Stimulated activated naive CD8-positive, alpha-beta T cell treated with anti-CD3 and anti-CD28 coated beads, Interleukin-15, amount 100 ng/mL, for 72 hours (primary cell): ENCODE data around the gene BDKRB1.

ENCODE experiments used
- ATAC-seq: fragments of 150-1000 bp; cut with Tn5 transposase; 2 replicates; pipeline ENCODE4 v1.10.0; 2021; ENCODE audit warnings: mild to moderate bottlenecking, moderate library complexity
- DNase-seq, 2 donors: peaks; one replicate each; pipeline ENCODE4 v3.0.0; 2021 to 2022
- H3K27ac Mint-ChIP-seq, 2 donors: one replicate each; pipeline ENCODE4 v1.8.0; 2022; ENCODE audit warnings: mild to moderate bottlenecking in 2 of 2, mixed read lengths in 2 of 2, moderate library complexity in 2 of 2
- H3K27me3 Mint-ChIP-seq: one replicate; pipeline ENCODE4 v1.8.0; 2022; ENCODE audit warnings: mixed read lengths
- H3K4me1 Mint-ChIP-seq: one replicate; pipeline ENCODE4 v1.8.0; 2022; ENCODE audit warnings: mild to moderate bottlenecking, mixed read lengths
- H3K4me3 Mint-ChIP-seq, 2 donors: one replicate each; pipeline ENCODE4 v1.8.0; 2022; ENCODE audit warnings: mild to moderate bottlenecking in 2 of 2, mixed read lengths in 2 of 2, moderate library complexity in 1 of 2
- H3K9me3 Mint-ChIP-seq, 2 donors: one replicate each; pipeline ENCODE4 v1.8.0; 2022; ENCODE audit warnings: mixed read lengths in 2 of 2

Gene BDKRB1

DNA sequence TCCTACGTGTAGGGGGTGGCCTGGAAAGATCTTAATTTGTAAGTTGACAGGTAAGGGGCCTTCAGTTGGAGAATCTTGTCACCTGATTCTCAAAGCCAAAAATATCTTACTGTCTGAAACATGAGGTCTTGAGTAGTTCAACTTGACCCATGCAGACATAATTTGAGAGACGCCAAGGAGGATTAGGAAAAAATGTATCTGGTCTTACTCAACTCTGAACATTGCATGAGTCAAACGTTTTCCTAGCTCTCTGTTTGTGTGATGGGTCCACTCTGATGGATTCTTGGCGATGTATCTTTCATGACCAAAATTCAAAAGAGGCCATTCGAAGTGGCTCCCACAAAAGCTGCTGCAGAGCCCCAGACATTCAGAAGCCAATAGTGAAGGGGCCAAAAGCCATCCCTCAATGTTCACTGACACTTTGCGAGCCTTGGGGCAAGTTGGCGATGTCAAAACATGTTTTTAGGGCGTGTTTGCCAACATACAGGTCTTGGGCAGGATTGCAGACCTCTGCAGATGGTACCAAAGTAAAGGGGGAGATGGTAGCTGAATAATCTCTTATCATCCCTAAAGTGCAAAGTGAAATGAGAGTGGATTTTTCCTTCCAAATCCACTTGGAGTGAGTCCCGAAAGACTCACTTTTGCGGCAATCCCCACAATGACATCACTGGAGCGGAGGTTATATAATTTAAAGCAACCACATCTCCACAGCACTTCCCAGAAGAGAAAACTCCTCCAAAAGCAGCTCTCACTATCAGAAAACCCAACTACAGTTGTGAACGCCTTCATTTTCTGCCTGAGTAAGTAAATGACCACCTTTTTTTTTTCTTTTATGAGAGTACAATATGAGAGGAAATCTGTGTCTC lies at the start of gene BDKRB1:
BDKRB1 (plus strand) TSS at position 710 of the 866 bp plus-strand sequence. CDS start 7,473 bp downstream, outside the sequence.
- Mint-ChIP-seq H3K9me3 (no peaks in the 10 kb centered on the region), H3K4me1 (no peaks in the 10 kb centered on the region), H3K4me3 (no peak within 1 kb of the TSS), H3K27me3 (peaks cover 62% of the 10 kb centered on the region), H3K27ac (peak within 1 kb of the TSS in 1 of 2 donors; percentile 83)
- DNase-seq (no peak), ATAC-seq (no peak)

DNA sequence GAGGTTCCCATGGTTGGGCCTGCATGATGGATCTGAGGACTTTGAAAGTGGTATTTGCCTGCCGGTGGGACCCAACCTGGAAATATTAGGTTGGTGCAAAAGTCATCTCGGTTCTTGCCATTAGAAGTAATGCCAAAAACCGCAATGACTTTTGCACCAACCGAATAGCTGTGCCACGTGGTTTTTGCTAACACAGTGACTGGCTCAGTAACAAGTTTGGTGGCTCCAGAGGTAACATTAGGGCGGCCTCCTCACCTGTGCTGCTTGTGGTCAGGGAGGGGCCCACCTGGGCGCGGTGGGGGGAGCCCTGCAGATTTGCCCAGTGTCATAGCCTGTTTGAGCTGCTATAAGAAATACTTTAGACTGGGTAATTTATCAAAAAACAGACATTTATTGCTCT lies 49.5 kb upstream of the BDKRB1 start:
- Mint-ChIP-seq H3K9me3 (no peaks in the 10 kb centered on the region), H3K27me3 (peaks cover 71% of the 10 kb centered on the region), H3K27ac (no peak overlapping the region), H3K4me1 (peaks cover 16% of the 10 kb centered on the region), H3K4me3 (no peak overlapping the region)
- DNase-seq (no peak), ATAC-seq (no peak)

DNA sequence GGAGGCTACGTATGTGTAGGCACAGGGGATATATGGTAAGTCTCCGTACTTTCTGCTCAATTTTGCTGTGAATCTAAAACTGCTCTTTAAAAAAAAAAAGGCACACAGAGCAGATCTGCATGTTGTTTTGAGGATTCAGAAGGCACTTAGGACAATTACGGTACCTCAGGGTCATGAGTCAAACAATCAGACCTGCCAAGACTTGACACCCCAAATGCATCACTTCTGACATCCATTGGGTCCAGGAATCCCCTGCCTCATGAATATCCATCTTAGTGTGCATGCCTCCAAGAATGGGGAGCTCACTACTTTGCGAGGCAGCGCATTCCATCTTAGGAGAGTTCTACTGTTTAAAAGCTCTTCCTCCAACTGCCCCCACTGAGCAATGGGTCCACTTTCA lies 48.3 kb upstream of the BDKRB1 start:
- peaks cover 61% of the 10 kb centered on the region for H3K27me3 Mint-ChIP-seq

DNA sequence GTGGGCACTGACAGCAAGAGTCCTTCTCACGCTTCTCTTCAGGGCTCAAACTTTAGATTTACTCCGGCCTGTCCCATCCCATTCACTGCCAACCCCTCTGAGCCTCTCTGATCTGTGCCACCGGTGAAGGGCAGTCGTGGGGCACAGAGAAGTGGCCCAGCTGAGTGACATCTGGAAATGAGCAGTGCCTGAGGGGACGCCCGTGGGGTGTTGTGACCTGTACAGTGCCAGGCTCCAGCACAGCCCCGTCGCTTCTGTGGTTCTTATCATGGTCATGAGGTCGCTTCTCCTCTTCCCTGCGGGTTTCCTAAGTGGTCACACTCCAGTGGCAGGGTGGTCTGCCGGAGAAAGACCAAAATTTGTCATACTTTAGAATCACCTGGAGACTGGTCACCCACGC lies 47.3 kb upstream of the BDKRB1 start:
- Mint-ChIP-seq H3K4me1 (peaks cover 16% of the 10 kb centered on the region), H3K27ac (no peak overlapping the region), H3K4me3 (no peak overlapping the region), H3K9me3 (peaks cover 5 to 18% of the 10 kb centered on the region in 2 donors), H3K27me3 (peaks cover 56% of the 10 kb centered on the region)
- ATAC-seq (no peak), DNase-seq (no peak)

More for the DNA sequence above, 48.3 kb upstream of the BDKRB1 start:
- Mint-ChIP-seq H3K4me3 (no peak overlapping the region), H3K27ac (no peak overlapping the region), H3K4me1 (peaks cover 16% of the 10 kb centered on the region), H3K9me3 (peaks cover 5 to 10% of the 10 kb centered on the region in 2 donors)
- ATAC-seq = no peak
- no peak for DNase-seq

DNA sequence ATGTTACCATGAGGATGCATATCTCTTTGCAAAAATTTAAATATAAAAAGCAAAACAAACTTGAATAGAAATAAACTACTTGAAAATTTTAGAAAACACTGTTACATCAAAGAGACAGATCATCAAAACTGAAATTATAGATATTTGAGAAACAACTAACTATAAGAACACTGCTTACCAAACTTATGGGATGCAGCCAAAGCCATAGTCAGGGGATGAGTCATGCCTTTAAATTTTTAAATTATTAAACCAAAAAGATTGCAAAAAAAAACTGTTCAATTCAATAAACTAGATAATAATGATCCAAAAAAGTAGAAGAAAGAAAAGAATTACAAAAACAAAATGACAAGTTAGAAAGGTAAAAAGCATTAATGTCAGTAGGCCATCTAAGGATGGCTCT lies 43.9 kb upstream of the BDKRB1 start:
- ATAC-seq (no peak), DNase-seq (no peak)
- Mint-ChIP-seq H3K9me3 (peaks cover 5 to 18% of the 10 kb centered on the region in 2 donors), H3K4me1 (no peaks in the 10 kb centered on the region), H3K27me3 (peaks cover 39% of the 10 kb centered on the region), H3K27ac (peak overlapping the region in 1 of 2 donors; percentile 68), H3K4me3 (no peak overlapping the region)

DNA sequence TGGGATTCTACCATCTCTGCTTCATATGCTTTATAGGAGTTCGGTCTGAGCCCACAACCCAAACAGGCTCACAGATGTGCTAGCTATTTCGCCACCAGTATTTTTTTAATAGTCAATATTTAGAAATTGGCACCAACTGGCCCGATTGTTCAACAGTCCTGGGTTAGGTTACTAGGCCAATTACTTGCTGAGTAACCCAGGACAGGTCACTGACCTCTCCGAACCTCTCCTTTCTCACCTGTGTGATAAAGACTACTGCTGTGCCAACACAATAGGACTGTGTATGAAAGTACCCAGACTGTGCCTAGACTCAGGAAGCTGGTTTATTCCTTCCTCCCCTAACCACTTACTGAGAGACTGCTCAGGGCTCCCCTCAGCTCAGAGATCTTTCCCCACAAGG lies 43.1 kb upstream of the BDKRB1 start:
- H3K4me3 Mint-ChIP-seq = no peak overlapping the region
- H3K9me3 Mint-ChIP-seq = peaks cover 5 to 18% of the 10 kb centered on the region in 2 donors
- no peaks in the 10 kb centered on the region for H3K4me1 Mint-ChIP-seq
- DNase-seq (no peak), ATAC-seq (no peak)
- peaks cover 34% of the 10 kb centered on the region for H3K27me3 Mint-ChIP-seq
- no peak overlapping the region for H3K27ac Mint-ChIP-seq

DNA sequence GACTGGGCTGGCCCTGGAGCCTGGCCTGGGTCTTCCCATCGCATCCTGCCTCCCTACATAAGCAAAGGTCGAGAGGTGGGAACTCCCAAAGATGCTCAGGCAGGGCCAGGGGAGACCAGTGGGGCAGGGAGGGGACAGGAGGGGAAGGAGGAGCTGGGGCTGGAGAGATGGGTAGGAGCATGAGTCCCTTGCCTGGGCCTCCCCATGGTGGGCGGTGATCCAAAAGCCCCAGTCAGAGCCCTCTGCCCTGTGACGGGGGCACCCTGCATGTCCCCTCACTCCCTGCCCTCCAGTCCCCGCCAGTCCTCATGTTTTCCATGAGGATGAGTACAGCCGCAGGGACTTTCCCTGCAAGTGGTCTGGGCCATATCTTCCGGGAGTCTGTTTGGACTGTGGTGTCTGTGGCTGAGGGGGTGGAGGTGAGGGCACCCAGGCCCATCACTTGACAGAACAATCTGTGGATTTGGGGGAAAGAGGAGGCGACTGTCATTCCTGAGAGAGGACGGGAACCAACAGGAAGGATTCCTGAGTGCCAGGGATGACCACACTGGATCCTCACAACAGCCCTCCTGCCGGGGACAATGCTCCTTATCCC lies 42.0 kb upstream of the BDKRB1 start:
- Mint-ChIP-seq H3K27ac (peak overlapping the region in 1 of 2 donors; percentile 80), H3K27me3 (peaks cover 23% of the 10 kb centered on the region), H3K4me1 (no peaks in the 10 kb centered on the region), H3K4me3 (no peak overlapping the region), H3K9me3 (peaks cover 5 to 18% of the 10 kb centered on the region in 2 donors)
- no peak for DNase-seq
- ATAC-seq = peak; percentile 40

DNA sequence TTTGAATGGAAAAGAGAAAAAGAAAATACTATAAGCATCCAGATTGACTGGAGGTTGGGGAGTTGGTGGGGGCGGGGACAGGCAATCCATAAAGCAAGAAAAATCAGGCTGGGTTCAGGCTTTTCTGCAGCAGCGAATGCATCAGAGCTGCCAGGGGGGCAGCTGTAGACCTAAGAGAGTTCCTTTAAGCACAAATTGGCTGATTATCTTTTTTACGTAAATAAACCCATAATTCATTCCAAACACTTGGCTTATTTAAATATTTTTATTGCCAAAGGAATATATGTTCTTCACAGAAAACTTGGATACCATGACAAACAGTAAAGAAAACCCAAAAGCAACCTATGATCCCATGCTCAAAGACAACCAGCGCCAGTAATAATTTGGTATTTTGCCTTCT lies 41.2 kb upstream of the BDKRB1 start:
- no peak for DNase-seq
- ATAC-seq = no peak
- Mint-ChIP-seq H3K9me3 (peaks cover 5 to 18% of the 10 kb centered on the region in 2 donors), H3K27ac (no peak overlapping the region), H3K4me1 (no peaks in the 10 kb centered on the region), H3K4me3 (no peak overlapping the region), H3K27me3 (peaks cover 26% of the 10 kb centered on the region)

DNA sequence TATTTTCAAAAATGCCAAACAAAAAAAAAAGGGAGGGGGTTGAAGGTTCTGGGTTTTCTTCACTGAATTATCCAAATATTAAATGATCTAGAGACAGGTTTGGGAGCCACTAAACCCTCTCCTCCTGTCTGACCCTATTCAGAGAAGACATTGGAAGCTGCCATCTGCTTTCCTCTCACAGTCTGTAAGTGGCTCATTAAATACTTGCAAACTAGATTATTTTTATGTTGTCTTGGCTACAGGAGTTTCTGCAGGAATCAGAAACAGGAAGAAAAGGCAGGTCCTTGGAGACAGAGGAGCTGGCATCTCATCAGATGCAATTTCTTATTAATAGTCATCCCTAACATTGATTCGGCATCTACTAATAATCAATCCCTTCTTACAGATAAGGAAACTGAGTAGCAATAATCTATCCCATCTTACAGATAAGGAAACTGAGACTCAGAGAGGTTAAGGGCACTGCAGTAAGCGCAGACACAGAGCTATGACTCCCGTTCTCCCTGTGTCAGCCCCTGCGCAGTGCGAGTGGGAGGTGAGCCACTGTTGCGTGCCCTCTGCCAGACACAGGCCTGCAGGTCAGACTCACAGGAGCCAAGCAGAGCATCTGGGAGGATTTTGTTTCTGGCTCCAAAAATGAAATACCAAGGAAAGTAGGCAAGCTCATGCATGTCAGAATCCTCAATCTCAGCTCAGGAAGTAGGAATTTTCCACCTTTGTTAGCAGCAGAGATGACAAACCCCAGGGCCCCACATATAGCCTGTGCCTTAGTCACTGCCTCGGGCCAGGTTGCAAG lies 40.4 kb upstream of the BDKRB1 start:
- H3K4me3 Mint-ChIP-seq = no peak overlapping the region
- H3K27ac Mint-ChIP-seq = no peak overlapping the region

DNA sequence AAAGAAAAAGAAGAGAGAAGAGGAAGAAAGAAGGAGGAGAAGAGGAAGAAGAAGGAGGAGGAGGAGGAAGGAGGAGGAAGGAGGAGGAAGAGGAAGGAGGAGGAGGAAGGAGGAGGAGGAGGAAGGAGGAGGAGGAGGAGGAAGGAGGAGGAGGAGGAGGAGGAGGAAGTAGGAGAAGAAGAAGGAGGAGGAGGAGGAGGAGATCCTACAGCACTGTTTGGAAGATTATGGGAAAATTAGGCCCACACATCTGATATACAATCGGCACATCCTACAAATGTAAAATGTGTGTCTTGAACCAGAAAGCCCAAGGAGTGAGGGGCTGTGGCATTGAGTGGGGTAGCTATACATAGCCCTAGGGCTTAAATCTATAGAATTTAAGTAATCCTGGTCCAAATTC lies 39.4 kb upstream of the BDKRB1 start:
- DNase-seq (no peak), ATAC-seq (no peak)
- H3K27ac Mint-ChIP-seq = no peak overlapping the region
- no peak overlapping the region for H3K4me3 Mint-ChIP-seq
- peaks cover 5 to 18% of the 10 kb centered on the region in 2 donors for H3K9me3 Mint-ChIP-seq
- H3K27me3 Mint-ChIP-seq = peaks cover 36% of the 10 kb centered on the region
- no peaks in the 10 kb centered on the region for H3K4me1 Mint-ChIP-seq

More for the DNA sequence above, 40.4 kb upstream of the BDKRB1 start:
- ATAC-seq = no peak
- Mint-ChIP-seq H3K4me1 (no peaks in the 10 kb centered on the region), H3K9me3 (peaks cover 5 to 18% of the 10 kb centered on the region in 2 donors), H3K27me3 (peaks cover 34% of the 10 kb centered on the region)
- no peak for DNase-seq

DNA sequence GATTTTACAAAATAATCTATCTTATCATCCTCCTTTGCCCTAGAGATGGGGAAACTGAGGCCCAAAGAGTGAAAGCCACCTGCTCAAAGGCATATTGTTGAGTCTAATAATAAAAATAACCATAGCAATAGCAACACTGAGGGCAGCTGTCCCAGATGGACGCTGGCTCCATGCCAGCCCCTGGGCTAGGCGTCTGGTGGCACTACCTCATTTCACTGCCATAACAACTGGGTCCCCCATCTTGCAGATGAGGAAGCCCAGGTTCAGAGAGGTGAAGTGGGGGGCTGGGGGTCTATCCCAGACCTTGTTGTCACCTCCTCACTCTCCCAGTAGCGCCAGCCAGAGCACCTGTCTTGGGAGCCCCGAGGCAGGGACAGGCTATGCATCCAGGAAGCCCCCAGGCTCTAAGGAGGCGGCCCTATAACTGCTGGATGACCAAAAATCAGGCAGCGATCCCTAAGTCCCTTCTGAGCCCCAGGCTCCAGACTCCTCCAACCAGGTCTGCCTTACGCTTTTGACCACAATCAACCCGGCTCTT lies 38.6 kb upstream of the BDKRB1 start:
- ATAC-seq (no peak), DNase-seq (no peak)
- peaks cover 2 to 11% of the 10 kb centered on the region in 2 donors for H3K9me3 Mint-ChIP-seq
- peaks cover 39% of the 10 kb centered on the region for H3K27me3 Mint-ChIP-seq
- no peaks in the 10 kb centered on the region for H3K4me1 Mint-ChIP-seq
- no peak overlapping the region for H3K4me3 Mint-ChIP-seq
- no peak overlapping the region for H3K27ac Mint-ChIP-seq

DNA sequence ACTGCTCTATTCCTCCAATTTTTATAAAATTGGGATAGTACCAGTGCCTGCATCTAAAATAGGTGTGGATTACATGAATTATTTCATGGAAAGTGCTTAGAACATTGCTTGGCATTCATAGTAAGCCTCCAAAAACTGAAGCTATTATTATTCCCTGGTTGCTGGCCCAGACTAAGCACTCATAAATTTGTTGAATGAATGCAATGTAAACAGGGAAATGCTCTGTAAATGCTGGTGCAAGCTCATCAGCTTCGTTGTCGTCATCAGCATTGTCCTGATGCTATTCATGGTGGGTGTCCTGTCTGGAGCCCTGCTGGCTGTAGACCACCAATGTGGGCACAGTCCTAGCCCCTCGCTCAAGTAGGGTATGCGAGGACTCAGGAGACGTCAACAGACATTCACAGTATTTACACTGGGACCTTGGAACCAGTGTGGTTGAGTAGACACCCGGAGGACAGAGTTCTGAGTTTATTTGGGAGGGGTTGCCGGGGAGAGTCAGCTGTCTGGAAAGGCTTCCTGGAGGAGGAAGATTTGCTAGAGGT lies 34.8 kb upstream of the BDKRB1 start:
- DNase-seq = no peak
- Mint-ChIP-seq H3K27me3 (peaks cover 26% of the 10 kb centered on the region), H3K27ac (no peak overlapping the region), H3K4me1 (no peaks in the 10 kb centered on the region), H3K4me3 (no peak overlapping the region), H3K9me3 (no peaks in the 10 kb centered on the region)
- no peak for ATAC-seq

DNA sequence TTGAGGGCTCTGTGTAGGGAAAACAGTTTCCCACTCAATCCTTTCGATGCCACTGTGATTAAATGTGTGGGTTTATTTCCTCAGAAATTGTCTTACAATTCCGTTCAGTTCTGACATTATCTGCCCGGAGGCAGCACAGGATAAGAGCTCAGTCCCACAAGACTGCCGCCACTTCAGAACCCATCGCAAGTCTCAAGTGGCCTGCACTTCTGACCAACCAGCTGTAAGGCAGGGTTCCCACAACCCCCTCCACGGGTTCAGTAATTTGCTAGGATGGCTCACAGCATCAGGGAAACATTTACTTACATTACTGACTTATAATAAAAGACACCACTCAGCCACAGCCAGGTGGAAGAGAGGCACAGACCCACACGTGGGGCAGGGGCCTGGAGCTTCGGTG lies 34.2 kb upstream of the BDKRB1 start:
- Mint-ChIP-seq H3K27me3 (peaks cover 26% of the 10 kb centered on the region), H3K9me3 (no peaks in the 10 kb centered on the region), H3K4me1 (no peaks in the 10 kb centered on the region), H3K27ac (no peak overlapping the region), H3K4me3 (no peak overlapping the region)
- ATAC-seq (no peak), DNase-seq (no peak)

DNA sequence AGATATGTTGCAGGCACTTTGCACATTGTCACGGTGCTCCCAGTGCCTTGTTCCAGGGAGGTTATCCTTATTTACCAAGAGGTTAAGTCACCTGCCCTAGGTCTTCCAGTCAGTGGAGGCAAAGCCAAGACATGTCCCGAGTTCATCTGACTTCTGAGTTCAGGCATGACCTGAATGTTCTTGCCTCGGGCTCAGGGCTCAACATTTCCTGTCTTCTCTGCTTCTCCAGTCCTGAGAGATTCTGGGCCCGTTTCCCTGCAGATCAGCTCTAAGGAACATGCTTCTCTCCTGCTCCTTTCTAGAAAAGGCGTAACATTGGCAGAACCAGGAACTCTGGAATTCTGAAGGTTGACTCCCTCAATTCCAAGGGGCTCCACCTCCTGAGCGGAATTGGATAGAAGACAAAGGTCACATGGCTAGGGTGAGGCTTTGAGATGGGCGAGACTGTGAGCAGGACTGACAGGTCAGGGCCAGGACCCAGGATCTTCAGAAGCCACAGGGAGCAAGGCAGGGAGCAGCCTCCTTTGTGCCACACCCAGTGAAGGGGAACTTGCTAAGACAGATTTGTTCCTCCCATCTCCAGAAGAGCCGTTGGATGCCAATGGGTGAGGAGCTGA lies 31.4 kb upstream of the BDKRB1 start:
- Mint-ChIP-seq H3K4me3 (no peak overlapping the region), H3K27ac (no peak overlapping the region), H3K4me1 (no peaks in the 10 kb centered on the region), H3K9me3 (peaks cover 0 to 6% of the 10 kb centered on the region in 2 donors), H3K27me3 (peaks cover 23% of the 10 kb centered on the region)
- DNase-seq = no peak
- no peak for ATAC-seq

DNA sequence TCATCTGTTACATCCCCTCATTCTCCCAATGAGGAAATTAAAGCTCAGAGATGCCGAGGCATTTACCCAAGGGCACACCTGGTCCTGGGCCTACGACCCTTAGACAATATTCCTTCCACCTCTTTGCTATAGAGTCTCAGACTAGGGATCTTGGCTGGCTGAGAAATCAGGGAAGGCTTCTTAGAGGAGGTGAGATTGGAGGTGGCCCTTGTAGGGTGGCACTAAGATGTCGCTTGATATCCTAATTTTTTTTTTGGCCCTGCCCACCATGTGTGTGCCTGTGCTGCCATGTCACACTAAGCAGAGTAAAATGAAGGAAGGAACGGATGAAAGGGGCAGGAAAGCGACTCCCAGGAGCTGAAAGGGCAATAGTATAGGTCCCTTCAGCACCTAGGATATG lies 30.8 kb upstream of the BDKRB1 start:
- H3K9me3 Mint-ChIP-seq = peaks cover 0 to 6% of the 10 kb centered on the region in 2 donors
- no peaks in the 10 kb centered on the region for H3K4me1 Mint-ChIP-seq
- ATAC-seq (no peak), DNase-seq (no peak)
- no peak overlapping the region for H3K27ac Mint-ChIP-seq
- peaks cover 18% of the 10 kb centered on the region for H3K27me3 Mint-ChIP-seq
- no peak overlapping the region for H3K4me3 Mint-ChIP-seq
